ENCODE measurements around the gene COMMD10.

DNA sequence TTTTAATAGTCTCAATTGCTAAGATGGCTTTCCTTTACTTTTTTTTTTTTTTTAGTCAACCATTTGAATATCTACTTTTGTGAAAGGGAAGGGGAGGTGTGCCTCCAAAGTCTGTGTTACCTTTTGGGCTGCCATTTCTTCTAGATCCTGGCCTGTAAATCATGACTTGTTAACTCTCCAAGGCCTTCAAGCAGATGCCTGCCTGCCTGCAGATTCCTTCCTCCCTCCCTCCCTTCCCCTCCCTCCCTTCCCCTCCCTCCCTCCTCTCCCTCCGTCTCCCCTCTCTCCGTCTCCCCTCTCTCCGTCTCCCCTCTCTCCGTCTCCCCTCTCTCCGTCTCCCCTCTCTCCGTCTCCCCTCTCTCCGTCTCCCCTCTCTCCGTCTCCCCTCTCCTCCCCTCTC, 73.1 kb downstream of the COMMD10 start:
- TF ChIP-seq, protein P1, sequence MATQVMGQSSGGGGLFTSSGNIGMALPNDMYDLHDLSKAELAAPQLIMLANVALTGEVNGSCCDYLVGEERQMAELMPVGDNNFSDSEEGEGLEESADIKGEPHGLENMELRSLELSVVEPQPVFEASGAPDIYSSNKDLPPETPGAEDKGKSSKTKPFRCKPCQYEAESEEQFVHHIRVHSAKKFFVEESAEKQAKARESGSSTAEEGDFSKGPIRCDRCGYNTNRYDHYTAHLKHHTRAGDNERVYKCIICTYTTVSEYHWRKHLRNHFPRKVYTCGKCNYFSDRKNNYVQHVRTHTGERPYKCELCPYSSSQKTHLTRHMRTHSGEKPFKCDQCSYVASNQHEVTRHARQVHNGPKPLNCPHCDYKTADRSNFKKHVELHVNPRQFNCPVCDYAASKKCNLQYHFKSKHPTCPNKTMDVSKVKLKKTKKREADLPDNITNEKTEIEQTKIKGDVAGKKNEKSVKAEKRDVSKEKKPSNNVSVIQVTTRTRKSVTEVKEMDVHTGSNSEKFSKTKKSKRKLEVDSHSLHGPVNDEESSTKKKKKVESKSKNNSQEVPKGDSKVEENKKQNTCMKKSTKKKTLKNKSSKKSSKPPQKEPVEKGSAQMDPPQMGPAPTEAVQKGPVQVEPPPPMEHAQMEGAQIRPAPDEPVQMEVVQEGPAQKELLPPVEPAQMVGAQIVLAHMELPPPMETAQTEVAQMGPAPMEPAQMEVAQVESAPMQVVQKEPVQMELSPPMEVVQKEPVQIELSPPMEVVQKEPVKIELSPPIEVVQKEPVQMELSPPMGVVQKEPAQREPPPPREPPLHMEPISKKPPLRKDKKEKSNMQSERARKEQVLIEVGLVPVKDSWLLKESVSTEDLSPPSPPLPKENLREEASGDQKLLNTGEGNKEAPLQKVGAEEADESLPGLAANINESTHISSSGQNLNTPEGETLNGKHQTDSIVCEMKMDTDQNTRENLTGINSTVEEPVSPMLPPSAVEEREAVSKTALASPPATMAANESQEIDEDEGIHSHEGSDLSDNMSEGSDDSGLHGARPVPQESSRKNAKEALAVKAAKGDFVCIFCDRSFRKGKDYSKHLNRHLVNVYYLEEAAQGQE (IDR thresholded peaks at IDR 0.05; ENCODE audit: borderline replicate concordance): no peak
- no peak for TF ChIP-seq TAF1 (IDR thresholded peaks at IDR 0.05; ENCODE audit: low read depth)
- no peak for TF ChIP-seq SMC3 (conservative IDR thresholded peaks at IDR 0.05; ENCODE audit: poor library complexity)
- TF ChIP-seq EZH2 (IDR thresholded peaks at IDR 0.05; ENCODE audit: borderline replicate concordance, insufficient read depth, low read length, poor library complexity, severe bottlenecking): no peak
- TF ChIP-seq, protein P2, sequence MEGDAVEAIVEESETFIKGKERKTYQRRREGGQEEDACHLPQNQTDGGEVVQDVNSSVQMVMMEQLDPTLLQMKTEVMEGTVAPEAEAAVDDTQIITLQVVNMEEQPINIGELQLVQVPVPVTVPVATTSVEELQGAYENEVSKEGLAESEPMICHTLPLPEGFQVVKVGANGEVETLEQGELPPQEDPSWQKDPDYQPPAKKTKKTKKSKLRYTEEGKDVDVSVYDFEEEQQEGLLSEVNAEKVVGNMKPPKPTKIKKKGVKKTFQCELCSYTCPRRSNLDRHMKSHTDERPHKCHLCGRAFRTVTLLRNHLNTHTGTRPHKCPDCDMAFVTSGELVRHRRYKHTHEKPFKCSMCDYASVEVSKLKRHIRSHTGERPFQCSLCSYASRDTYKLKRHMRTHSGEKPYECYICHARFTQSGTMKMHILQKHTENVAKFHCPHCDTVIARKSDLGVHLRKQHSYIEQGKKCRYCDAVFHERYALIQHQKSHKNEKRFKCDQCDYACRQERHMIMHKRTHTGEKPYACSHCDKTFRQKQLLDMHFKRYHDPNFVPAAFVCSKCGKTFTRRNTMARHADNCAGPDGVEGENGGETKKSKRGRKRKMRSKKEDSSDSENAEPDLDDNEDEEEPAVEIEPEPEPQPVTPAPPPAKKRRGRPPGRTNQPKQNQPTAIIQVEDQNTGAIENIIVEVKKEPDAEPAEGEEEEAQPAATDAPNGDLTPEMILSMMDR (IDR thresholded peaks at IDR 0.05; ENCODE audit: poor library complexity, severe bottlenecking): no peak
- no peak for TF ChIP-seq MXI1 (conservative IDR thresholded peaks at IDR 0.05; ENCODE audit: poor library complexity, severe bottlenecking)

Data from neural cell (in vitro differentiated cells).